ENCODE results near the gene SLC1A2. TPM values are rescaled to one million over a fixed set of nuclear protein-coding genes. Genes with fewer than 3 reads are reported as not detected.

SLC1A2 gene
- total and polyA plus RNA-seq, 2 experiments from 2014 or later, result 0.70 to 2.8 TPM

DNA sequence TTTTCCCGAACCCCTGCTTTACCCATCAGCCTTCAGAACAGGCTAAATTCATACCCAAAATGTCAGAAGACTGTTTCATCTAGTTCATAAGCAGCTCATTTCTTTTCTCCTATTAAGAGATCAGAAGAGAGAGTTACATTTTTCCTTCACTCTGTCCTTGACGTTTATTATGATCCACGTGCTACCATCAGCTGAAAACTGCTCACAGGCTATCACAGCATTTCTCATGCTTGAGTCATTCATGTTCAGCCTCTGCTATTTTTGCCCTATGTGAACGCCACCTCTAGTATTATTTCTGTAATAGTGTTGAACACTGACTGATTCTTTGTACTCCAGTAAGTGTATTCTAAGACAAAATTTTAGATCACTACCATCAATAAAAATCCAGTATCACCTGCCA is 51.9 kb downstream of the SLC1A2 start (continued):
- TF ChIP-seq, protein P1, sequence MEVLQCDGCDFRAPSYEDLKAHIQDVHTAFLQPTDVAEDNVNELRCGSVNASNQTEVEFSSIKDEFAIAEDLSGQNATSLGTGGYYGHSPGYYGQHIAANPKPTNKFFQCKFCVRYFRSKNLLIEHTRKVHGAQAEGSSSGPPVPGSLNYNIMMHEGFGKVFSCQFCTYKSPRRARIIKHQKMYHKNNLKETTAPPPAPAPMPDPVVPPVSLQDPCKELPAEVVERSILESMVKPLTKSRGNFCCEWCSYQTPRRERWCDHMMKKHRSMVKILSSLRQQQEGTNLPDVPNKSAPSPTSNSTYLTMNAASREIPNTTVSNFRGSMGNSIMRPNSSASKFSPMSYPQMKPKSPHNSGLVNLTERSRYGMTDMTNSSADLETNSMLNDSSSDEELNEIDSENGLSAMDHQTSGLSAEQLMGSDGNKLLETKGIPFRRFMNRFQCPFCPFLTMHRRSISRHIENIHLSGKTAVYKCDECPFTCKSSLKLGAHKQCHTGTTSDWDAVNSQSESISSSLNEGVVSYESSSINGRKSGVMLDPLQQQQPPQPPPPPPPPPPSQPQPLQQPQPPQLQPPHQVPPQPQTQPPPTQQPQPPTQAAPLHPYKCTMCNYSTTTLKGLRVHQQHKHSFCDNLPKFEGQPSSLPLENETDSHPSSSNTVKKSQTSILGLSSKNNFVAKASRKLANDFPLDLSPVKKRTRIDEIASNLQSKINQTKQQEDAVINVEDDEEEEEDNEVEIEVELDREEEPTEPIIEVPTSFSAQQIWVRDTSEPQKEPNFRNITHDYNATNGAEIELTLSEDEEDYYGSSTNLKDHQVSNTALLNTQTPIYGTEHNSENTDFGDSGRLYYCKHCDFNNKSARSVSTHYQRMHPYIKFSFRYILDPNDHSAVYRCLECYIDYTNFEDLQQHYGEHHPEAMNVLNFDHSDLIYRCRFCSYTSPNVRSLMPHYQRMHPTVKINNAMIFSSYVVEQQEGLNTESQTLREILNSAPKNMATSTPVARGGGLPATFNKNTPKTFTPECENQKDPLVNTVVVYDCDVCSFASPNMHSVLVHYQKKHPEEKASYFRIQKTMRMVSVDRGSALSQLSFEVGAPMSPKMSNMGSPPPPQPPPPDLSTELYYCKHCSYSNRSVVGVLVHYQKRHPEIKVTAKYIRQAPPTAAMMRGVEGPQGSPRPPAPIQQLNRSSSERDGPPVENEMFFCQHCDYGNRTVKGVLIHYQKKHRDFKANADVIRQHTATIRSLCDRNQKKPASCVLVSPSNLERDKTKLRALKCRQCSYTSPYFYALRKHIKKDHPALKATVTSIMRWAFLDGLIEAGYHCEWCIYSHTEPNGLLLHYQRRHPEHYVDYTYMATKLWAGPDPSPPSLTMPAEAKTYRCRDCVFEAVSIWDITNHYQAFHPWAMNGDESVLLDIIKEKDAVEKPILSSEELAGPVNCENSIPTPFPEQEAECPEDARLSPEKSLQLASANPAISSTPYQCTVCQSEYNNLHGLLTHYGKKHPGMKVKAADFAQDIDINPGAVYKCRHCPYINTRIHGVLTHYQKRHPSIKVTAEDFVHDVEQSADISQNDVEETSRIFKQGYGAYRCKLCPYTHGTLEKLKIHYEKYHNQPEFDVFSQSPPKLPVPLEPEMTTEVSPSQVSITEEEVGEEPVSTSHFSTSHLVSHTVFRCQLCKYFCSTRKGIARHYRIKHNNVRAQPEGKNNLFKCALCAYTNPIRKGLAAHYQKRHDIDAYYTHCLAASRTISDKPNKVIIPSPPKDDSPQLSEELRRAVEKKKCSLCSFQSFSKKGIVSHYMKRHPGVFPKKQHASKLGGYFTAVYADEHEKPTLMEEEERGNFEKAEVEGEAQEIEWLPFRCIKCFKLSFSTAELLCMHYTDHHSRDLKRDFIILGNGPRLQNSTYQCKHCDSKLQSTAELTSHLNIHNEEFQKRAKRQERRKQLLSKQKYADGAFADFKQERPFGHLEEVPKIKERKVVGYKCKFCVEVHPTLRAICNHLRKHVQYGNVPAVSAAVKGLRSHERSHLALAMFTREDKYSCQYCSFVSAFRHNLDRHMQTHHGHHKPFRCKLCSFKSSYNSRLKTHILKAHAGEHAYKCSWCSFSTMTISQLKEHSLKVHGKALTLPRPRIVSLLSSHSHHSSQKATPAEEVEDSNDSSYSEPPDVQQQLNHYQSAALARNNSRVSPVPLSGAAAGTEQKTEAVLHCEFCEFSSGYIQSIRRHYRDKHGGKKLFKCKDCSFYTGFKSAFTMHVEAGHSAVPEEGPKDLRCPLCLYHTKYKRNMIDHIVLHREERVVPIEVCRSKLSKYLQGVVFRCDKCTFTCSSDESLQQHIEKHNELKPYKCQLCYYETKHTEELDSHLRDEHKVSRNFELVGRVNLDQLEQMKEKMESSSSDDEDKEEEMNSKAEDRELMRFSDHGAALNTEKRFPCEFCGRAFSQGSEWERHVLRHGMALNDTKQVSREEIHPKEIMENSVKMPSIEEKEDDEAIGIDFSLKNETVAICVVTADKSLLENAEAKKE (CRISPR knock-in tag; IDR thresholded peaks at IDR 0.05), result no peak

GRCh38 chr11:35366798-35367197 is 52.6 kb downstream of the SLC1A2 start:
- Mint-ChIP-seq H3K27ac (no peak overlapping the region), H3K36me3 (ENCODE audit: low read depth) (no peaks in the 10 kb centered on the region), H3K4me3 (no peak overlapping the region), H3K9me3 (no peaks in the 10 kb centered on the region; the same call in 2 of the 3 replicates), H3K27me3 (ENCODE audit: insufficient read depth, low read depth, poor library complexity) (no peaks in the 10 kb centered on the region), H3K4me1 (no peaks in the 10 kb centered on the region; the same call in 2 of the 3 replicates)
- no peak overlapping the region for H3K4me2 ChIP-seq
- no peak overlapping the region for H3K4me3 ChIP-seq
- H3K9me2 ChIP-seq (ENCODE audit: insufficient read depth), result no peaks in the 10 kb centered on the region
- no peaks in the 10 kb centered on the region for H3K27me3 ChIP-seq (ENCODE audit: insufficient read depth)
- H3K27ac ChIP-seq (ENCODE audit: low read depth), result no peak overlapping the region
- no peaks in the 10 kb centered on the region for H3K4me1 ChIP-seq (ENCODE audit: insufficient read depth)
- H3F3A ChIP-seq (replicated peaks; ENCODE audit: low read depth), result no peaks in the 10 kb centered on the region
- H3K79me2 ChIP-seq (replicated peaks; ENCODE audit: insufficient read depth), result no peaks in the 10 kb centered on the region
- H4K20me1 ChIP-seq (replicated peaks; ENCODE audit: insufficient read depth), result no peaks in the 10 kb centered on the region
- no peaks in the 10 kb centered on the region for H3K36me3 ChIP-seq (ENCODE audit: insufficient read depth)
- no peak overlapping the region for H2AFZ ChIP-seq
- ATAC-seq (no peak), DNase-seq (ENCODE audit: low spot score) (no peak)
- TF ChIP-seq NANOG (IDR thresholded peaks at IDR 0.05; ENCODE audit: borderline replicate concordance), result no peak
- TF ChIP-seq EZH2 (IDR thresholded peaks at IDR 0.05; ENCODE audit: low read depth, unreplicated experiment), result no peak
- TF ChIP-seq ZNF114 (CRISPR knock-in tag; IDR thresholded peaks at IDR 0.05), result no peak
- TF ChIP-seq, protein P2, sequence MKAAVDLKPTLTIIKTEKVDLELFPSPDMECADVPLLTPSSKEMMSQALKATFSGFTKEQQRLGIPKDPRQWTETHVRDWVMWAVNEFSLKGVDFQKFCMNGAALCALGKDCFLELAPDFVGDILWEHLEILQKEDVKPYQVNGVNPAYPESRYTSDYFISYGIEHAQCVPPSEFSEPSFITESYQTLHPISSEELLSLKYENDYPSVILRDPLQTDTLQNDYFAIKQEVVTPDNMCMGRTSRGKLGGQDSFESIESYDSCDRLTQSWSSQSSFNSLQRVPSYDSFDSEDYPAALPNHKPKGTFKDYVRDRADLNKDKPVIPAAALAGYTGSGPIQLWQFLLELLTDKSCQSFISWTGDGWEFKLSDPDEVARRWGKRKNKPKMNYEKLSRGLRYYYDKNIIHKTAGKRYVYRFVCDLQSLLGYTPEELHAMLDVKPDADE (IDR thresholded peaks at IDR 0.05), result no peak
- TF ChIP-seq JUNB (IDR thresholded peaks at IDR 0.05; ENCODE audit: unreplicated experiment), result no peak
- TF ChIP-seq STAT1 (IDR thresholded peaks at IDR 0.05; ENCODE audit: unreplicated experiment), result no peak
- TF ChIP-seq ZNF331 (CRISPR knock-in tag; IDR thresholded peaks at IDR 0.05; ENCODE audit: low read depth), result no peak
- TF ChIP-seq, protein P1 (CRISPR knock-in tag; IDR thresholded peaks at IDR 0.05), result no peak
- TF ChIP-seq POLR2AphosphoS5 (IDR thresholded peaks at IDR 0.05; ENCODE audit: low read depth), result no peak

Data from GM23338 (cell line).